ENCODE results near the gene MEIG1.
"Not testable (repeated sequence)": the region's sequence is repeated elsewhere in the genome, so short reads cannot be mapped to it uniquely, and the experiment has no call there.

DNA sequence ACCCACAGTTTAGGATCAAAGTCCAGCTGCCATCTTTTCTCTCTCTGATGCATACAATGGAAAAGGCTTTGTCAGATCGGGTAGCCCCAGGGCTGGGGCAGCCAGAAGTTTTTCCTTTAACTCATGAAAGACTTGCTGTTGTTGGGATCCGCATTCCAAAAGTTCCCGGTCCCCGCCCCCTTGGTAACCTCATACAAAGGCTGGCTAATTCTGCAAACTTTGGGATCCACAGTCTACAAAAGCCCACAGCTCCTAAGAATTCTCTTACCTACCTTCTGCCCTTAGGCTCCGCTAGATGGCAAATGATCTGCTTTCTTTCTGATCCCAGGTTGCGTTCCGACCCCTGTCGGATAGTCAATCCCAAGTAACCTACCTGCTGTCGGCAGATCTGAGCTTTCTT lies 33.1 kb downstream of the MEIG1 start:
- TF ChIP-seq EZH2 (IDR thresholded peaks at IDR 0.05; ENCODE audit: insufficient read depth, low read length); CTCF (IDR thresholded peaks at IDR 0.05; ENCODE audit: insufficient read depth, low read depth, low read length): not testable (repeated sequence)
